ENCODE data around the gene WWOX. TPM values are rescaled to one million over a fixed set of nuclear protein-coding genes. Genes with fewer than 3 reads are reported as not detected.

WWOX gene
- total and polyA plus RNA-seq, 2 donors = 15.4 to 23.9 TPM

GRCh38 chr16:78485188-78485916 is 385.9 kb downstream of the WWOX start:
- no peaks in the 10 kb centered on the region for H3K36me3 ChIP-seq (ENCODE audit: control insufficient read depth in 2 of 2, insufficient read depth in 2 of 2, low read length in 1 of 2)
- no peak for DNase-seq (ENCODE audit: low read depth in 6 of 9, low spot score in 9 of 9)
- H3K4me3 ChIP-seq (ENCODE audit: low read length in 2 of 2) = no peak overlapping the region
- H3K27me3 ChIP-seq (ENCODE audit: control insufficient read depth in 2 of 2, insufficient read depth in 1 of 2, low read length in 1 of 2) = no peaks in the 10 kb centered on the region
- 91% methylated on average over 15 of the region's 15 CpGs for WGBS
- H3K9me3 ChIP-seq (ENCODE audit: control insufficient read depth in 2 of 2, insufficient read depth in 1 of 2, low read length in 1 of 2) = no peaks in the 10 kb centered on the region
- H3K27ac ChIP-seq (ENCODE audit: low read depth in 1 of 2, low read length in 1 of 2) = no peak overlapping the region
- no peaks in the 10 kb centered on the region for H3K4me1 ChIP-seq (ENCODE audit: control insufficient read depth in 2 of 2, insufficient read depth in 2 of 2, low read length in 2 of 2)

- H3K4me1 ChIP-seq (ENCODE audit: control insufficient read depth in 2 of 2, insufficient read depth in 2 of 2, low read length in 2 of 2) = no peaks in the 10 kb centered on the region
- no peak for DNase-seq (ENCODE audit: low read depth in 6 of 9, low spot score in 9 of 9)
- H3K27me3 ChIP-seq (ENCODE audit: control insufficient read depth in 2 of 2, insufficient read depth in 1 of 2, low read length in 1 of 2) = no peaks in the 10 kb centered on the region
- H3K9me3 ChIP-seq (ENCODE audit: control insufficient read depth in 2 of 2, insufficient read depth in 1 of 2, low read length in 1 of 2) = no peaks in the 10 kb centered on the region
- H3K4me3 ChIP-seq (ENCODE audit: low read length in 2 of 2) = no peak overlapping the region
- no peak overlapping the region for H3K27ac ChIP-seq (ENCODE audit: low read depth in 1 of 2, low read length in 1 of 2)
- WGBS = 98% methylated on average over 4 of the region's 4 CpGs
- no peaks in the 10 kb centered on the region for H3K36me3 ChIP-seq (ENCODE audit: control insufficient read depth in 2 of 2, insufficient read depth in 2 of 2, low read length in 1 of 2)
These were observed 386.4 kb downstream of the WWOX start for GRCh38 chr16:78485917-78486257.

- 96% methylated on average over 3 of the region's 3 CpGs for WGBS
- no peak for DNase-seq (ENCODE audit: low read depth in 6 of 9, low spot score in 9 of 9)
- H3K9me3 ChIP-seq (ENCODE audit: control insufficient read depth in 2 of 2, insufficient read depth in 1 of 2, low read length in 1 of 2) = no peaks in the 10 kb centered on the region
- H3K4me3 ChIP-seq (ENCODE audit: low read length in 2 of 2) = no peak overlapping the region
- no peak overlapping the region for H3K27ac ChIP-seq (ENCODE audit: low read depth in 1 of 2, low read length in 1 of 2)
- H3K27me3 ChIP-seq (ENCODE audit: control insufficient read depth in 2 of 2, insufficient read depth in 1 of 2, low read length in 1 of 2) = no peaks in the 10 kb centered on the region
- H3K36me3 ChIP-seq (ENCODE audit: control insufficient read depth in 2 of 2, insufficient read depth in 2 of 2, low read length in 1 of 2) = no peaks in the 10 kb centered on the region
- no peaks in the 10 kb centered on the region for H3K4me1 ChIP-seq (ENCODE audit: control insufficient read depth in 2 of 2, insufficient read depth in 2 of 2, low read length in 2 of 2)
These were observed 388.0 kb downstream of the WWOX start for GRCh38 chr16:78487471-78487870.

GRCh38 chr16:78489072-78489471 is 389.6 kb downstream of the WWOX start:
- no peak overlapping the region for H3K27ac ChIP-seq (ENCODE audit: low read depth in 1 of 2, low read length in 1 of 2)
- no peaks in the 10 kb centered on the region for H3K36me3 ChIP-seq (ENCODE audit: control insufficient read depth in 2 of 2, insufficient read depth in 2 of 2, low read length in 1 of 2)
- WGBS = 67% methylated on average over 3 of the region's 3 CpGs
- H3K4me1 ChIP-seq (ENCODE audit: control insufficient read depth in 2 of 2, insufficient read depth in 2 of 2, low read length in 2 of 2) = no peaks in the 10 kb centered on the region
- no peak for DNase-seq (ENCODE audit: low read depth in 6 of 9, low spot score in 9 of 9)
- H3K9me3 ChIP-seq (ENCODE audit: control insufficient read depth in 2 of 2, insufficient read depth in 1 of 2, low read length in 1 of 2) = no peaks in the 10 kb centered on the region
- H3K4me3 ChIP-seq (ENCODE audit: low read length in 2 of 2) = no peak overlapping the region
- no peaks in the 10 kb centered on the region for H3K27me3 ChIP-seq (ENCODE audit: control insufficient read depth in 2 of 2, insufficient read depth in 1 of 2, low read length in 1 of 2)

- Histone ChIP-seq H3K36me3 (ENCODE audit: control insufficient read depth in 2 of 2, insufficient read depth in 2 of 2, low read length in 1 of 2) (no peaks in the 10 kb centered on the region), H3K27me3 (ENCODE audit: control insufficient read depth in 2 of 2, insufficient read depth in 1 of 2, low read length in 1 of 2) (no peaks in the 10 kb centered on the region), H3K4me3 (ENCODE audit: low read length in 2 of 2) (no peak overlapping the region), H3K27ac (ENCODE audit: low read depth in 1 of 2, low read length in 1 of 2) (no peak overlapping the region), H3K9me3 (ENCODE audit: control insufficient read depth in 2 of 2, insufficient read depth in 1 of 2, low read length in 1 of 2) (no peaks in the 10 kb centered on the region), H3K4me1 (ENCODE audit: control insufficient read depth in 2 of 2, insufficient read depth in 2 of 2, low read length in 2 of 2) (no peaks in the 10 kb centered on the region)
- no peak for DNase-seq (ENCODE audit: low read depth in 6 of 9, low spot score in 9 of 9)
- 96% methylated on average over 5 of the region's 5 CpGs for WGBS
These were observed 390.2 kb downstream of the WWOX start for GRCh38 chr16:78489631-78490030.

- WGBS = 92% methylated on average over 11 of the region's 11 CpGs
- Histone ChIP-seq H3K4me3 (ENCODE audit: low read length in 2 of 2) (no peak overlapping the region), H3K27ac (ENCODE audit: low read depth in 1 of 2, low read length in 1 of 2) (no peak overlapping the region), H3K27me3 (ENCODE audit: control insufficient read depth in 2 of 2, insufficient read depth in 1 of 2, low read length in 1 of 2) (no peaks in the 10 kb centered on the region), H3K9me3 (ENCODE audit: control insufficient read depth in 2 of 2, insufficient read depth in 1 of 2, low read length in 1 of 2) (no peaks in the 10 kb centered on the region), H3K36me3 (ENCODE audit: control insufficient read depth in 2 of 2, insufficient read depth in 2 of 2, low read length in 1 of 2) (no peaks in the 10 kb centered on the region), H3K4me1 (ENCODE audit: control insufficient read depth in 2 of 2, insufficient read depth in 2 of 2, low read length in 2 of 2) (no peaks in the 10 kb centered on the region)
- no peak for DNase-seq (ENCODE audit: low read depth in 6 of 9, low spot score in 9 of 9)
These were observed 391.0 kb downstream of the WWOX start for GRCh38 chr16:78490431-78490830.

GRCh38 chr16:78490847-78491246 is 391.4 kb downstream of the WWOX start:
- Histone ChIP-seq H3K4me1 (ENCODE audit: control insufficient read depth in 2 of 2, insufficient read depth in 2 of 2, low read length in 2 of 2) (no peaks in the 10 kb centered on the region), H3K27me3 (ENCODE audit: control insufficient read depth in 2 of 2, insufficient read depth in 1 of 2, low read length in 1 of 2) (no peaks in the 10 kb centered on the region), H3K4me3 (ENCODE audit: low read length in 2 of 2) (no peak overlapping the region), H3K36me3 (ENCODE audit: control insufficient read depth in 2 of 2, insufficient read depth in 2 of 2, low read length in 1 of 2) (no peaks in the 10 kb centered on the region), H3K27ac (ENCODE audit: low read depth in 1 of 2, low read length in 1 of 2) (no peak overlapping the region), H3K9me3 (ENCODE audit: control insufficient read depth in 2 of 2, insufficient read depth in 1 of 2, low read length in 1 of 2) (no peaks in the 10 kb centered on the region)
- DNase-seq (ENCODE audit: low read depth in 6 of 9, low spot score in 9 of 9) = no peak
- 98% methylated on average over 6 of the region's 6 CpGs for WGBS

- WGBS = 98% methylated on average over 8 of the region's 8 CpGs
- no peak overlapping the region for H3K4me3 ChIP-seq (ENCODE audit: low read length in 2 of 2)
- H3K27ac ChIP-seq (ENCODE audit: low read depth in 1 of 2, low read length in 1 of 2) = no peak overlapping the region
- no peaks in the 10 kb centered on the region for H3K9me3 ChIP-seq (ENCODE audit: control insufficient read depth in 2 of 2, insufficient read depth in 1 of 2, low read length in 1 of 2)
- no peaks in the 10 kb centered on the region for H3K36me3 ChIP-seq (ENCODE audit: control insufficient read depth in 2 of 2, insufficient read depth in 2 of 2, low read length in 1 of 2)
- no peaks in the 10 kb centered on the region for H3K4me1 ChIP-seq (ENCODE audit: control insufficient read depth in 2 of 2, insufficient read depth in 2 of 2, low read length in 2 of 2)
- no peaks in the 10 kb centered on the region for H3K27me3 ChIP-seq (ENCODE audit: control insufficient read depth in 2 of 2, insufficient read depth in 1 of 2, low read length in 1 of 2)
- DNase-seq (ENCODE audit: low read depth in 6 of 9, low spot score in 9 of 9) = no peak
These were observed 394.1 kb downstream of the WWOX start for GRCh38 chr16:78493573-78493972.

GRCh38 chr16:78494105-78494504 is 394.7 kb downstream of the WWOX start:
- Histone ChIP-seq H3K4me3 (ENCODE audit: low read length in 2 of 2) (no peak overlapping the region), H3K36me3 (ENCODE audit: control insufficient read depth in 2 of 2, insufficient read depth in 2 of 2, low read length in 1 of 2) (no peaks in the 10 kb centered on the region), H3K27me3 (ENCODE audit: control insufficient read depth in 2 of 2, insufficient read depth in 1 of 2, low read length in 1 of 2) (no peaks in the 10 kb centered on the region), H3K4me1 (ENCODE audit: control insufficient read depth in 2 of 2, insufficient read depth in 2 of 2, low read length in 2 of 2) (no peaks in the 10 kb centered on the region), H3K9me3 (ENCODE audit: control insufficient read depth in 2 of 2, insufficient read depth in 1 of 2, low read length in 1 of 2) (no peaks in the 10 kb centered on the region), H3K27ac (ENCODE audit: low read depth in 1 of 2, low read length in 1 of 2) (no peak overlapping the region)
- WGBS = 96% methylated on average over 2 of the region's 2 CpGs
- no peak for DNase-seq (ENCODE audit: low read depth in 6 of 9, low spot score in 9 of 9)
